ENCODE results near the gene GABBR2. TPM values are rescaled to one million over a fixed set of nuclear protein-coding genes. Genes with fewer than 3 reads are reported as not detected.

GABBR2 gene
- total RNA-seq, 2 experiments from 2014 or later, result not detected

DNA sequence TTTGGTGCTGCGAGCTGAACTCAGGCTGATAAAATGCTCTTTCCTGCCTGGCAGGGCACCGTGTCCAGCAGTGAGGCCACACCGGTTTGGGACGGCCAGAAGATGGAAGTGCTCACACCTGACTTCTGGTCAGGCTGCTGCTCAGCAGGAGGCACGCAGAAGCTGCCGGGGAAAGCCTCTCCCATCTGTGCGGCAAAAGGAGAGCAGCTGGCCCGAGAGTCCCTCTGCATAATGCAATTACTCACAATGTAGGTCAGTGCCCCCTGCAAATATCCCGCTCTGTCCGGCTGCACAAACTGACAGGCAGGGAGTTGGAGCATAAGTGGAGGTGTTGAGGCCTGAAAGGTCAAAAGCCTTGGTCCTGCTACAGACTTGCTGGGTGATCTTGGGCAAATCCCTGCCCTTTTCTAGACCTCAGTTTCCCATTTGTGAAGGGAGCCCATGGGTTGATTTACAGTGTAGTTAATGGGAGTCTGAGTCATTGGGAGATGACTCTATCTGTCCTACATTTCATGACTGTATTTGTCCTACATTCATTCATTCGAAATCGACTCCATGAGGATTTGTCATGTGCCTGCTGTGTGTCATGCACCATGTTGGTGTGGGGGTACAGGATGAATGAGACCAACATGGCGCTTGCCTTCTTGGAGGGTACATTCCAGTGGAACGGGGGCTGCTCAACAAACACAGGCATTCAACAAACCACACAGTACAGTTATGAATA is 391.4 kb downstream of the GABBR2 start:
- intact Hi-C loops (cut with micrococcal nuclease; ENCODE audit: unreplicated experiment), result loop anchor here (5.0 to 10.0 kb wide), 2 partner anchors 45 to 398 kb away; no protein-coding TSS in a partner anchor
- Histone ChIP-seq H3K4me1 (ENCODE audit: insufficient read depth, low read length, poor library complexity, severe bottlenecking) (no peaks in the 10 kb centered on the region), H3K9me3 (ENCODE audit: low read length) (no peaks in the 10 kb centered on the region), H3K4me3 (ENCODE audit: low read depth, low read length, poor library complexity, severe bottlenecking) (no peak overlapping the region), H3K9me2 (ENCODE audit: insufficient read depth, low read length) (no peaks in the 10 kb centered on the region), H3K79me2 (ENCODE audit: insufficient read depth, low read depth, low read length) (no peaks in the 10 kb centered on the region), H3K27ac (ENCODE audit: low read depth, low read length, poor library complexity, severe bottlenecking) (no peak overlapping the region), H3K4me2 (ENCODE audit: low read length) (no peak overlapping the region), H4K20me1 (ENCODE audit: insufficient read depth, low read length) (no peaks in the 10 kb centered on the region), H2AFZ (ENCODE audit: low read length) (no peak overlapping the region), H3K36me3 (ENCODE audit: insufficient read depth, low read length) (no peaks in the 10 kb centered on the region)
- no TSS peak for BruUV-seq (replicated peaks)
- TF ChIP-seq CTCF (conservative IDR thresholded peaks at IDR 0.05; ENCODE audit: low read length) (no peak), EZH2phosphoT487 (IDR thresholded peaks at IDR 0.05; ENCODE audit: borderline replicate concordance, low read depth, low read length) (no peak)
- POLR2A ChIA-PET, result interaction anchor here (0.7 kb wide), 1 partner anchor 458 kb away, joined by 3 read pairs; no protein-coding TSS in a partner anchor
- no peak for DNase-seq (ENCODE audit: low spot score)
- CTCF ChIA-PET (ENCODE audit: unreplicated experiment), result interaction anchor here (0.6 kb wide), 1 partner anchor 10 kb away, joined by 3 read pairs; no protein-coding TSS in a partner anchor

GRCh38 chr9:98316445-98317133 is 392.1 kb downstream of the GABBR2 start:
- DNase-seq (ENCODE audit: low spot score), result no peak
- no peak overlapping the region for H3K4me2 ChIP-seq (ENCODE audit: low read length)
- BruUV-seq (replicated peaks), result no TSS peak
- no peaks in the 10 kb centered on the region for H3K9me3 ChIP-seq (ENCODE audit: low read length)
- H3K4me1 ChIP-seq (ENCODE audit: insufficient read depth, low read length, poor library complexity, severe bottlenecking), result no peaks in the 10 kb centered on the region
- no peaks in the 10 kb centered on the region for H3K36me3 ChIP-seq (ENCODE audit: insufficient read depth, low read length)
- H3K4me3 ChIP-seq (ENCODE audit: low read depth, low read length, poor library complexity, severe bottlenecking), result no peak overlapping the region
- intact Hi-C loops (cut with micrococcal nuclease; ENCODE audit: unreplicated experiment), result loop anchor here (5.0 to 10.0 kb wide), 2 partner anchors 46 to 398 kb away; no protein-coding TSS in a partner anchor
- H3K27ac ChIP-seq (ENCODE audit: low read depth, low read length, poor library complexity, severe bottlenecking), result no peak overlapping the region
- no peaks in the 10 kb centered on the region for H4K20me1 ChIP-seq (ENCODE audit: insufficient read depth, low read length)
- no peaks in the 10 kb centered on the region for H3K9me2 ChIP-seq (ENCODE audit: insufficient read depth, low read length)
- TF ChIP-seq CTCF (conservative IDR thresholded peaks at IDR 0.05; ENCODE audit: low read length) (no peak), EZH2phosphoT487 (IDR thresholded peaks at IDR 0.05; ENCODE audit: borderline replicate concordance, low read depth, low read length) (no peak)
- ChIA-PET POLR2A (interaction anchor here (0.7 kb wide), 1 partner anchor 459 kb away, joined by 3 read pairs; no protein-coding TSS in a partner anchor), CTCF (ENCODE audit: unreplicated experiment) (interaction anchor here (0.6 kb wide), 1 partner anchor 10 kb away, joined by 3 read pairs; no protein-coding TSS in a partner anchor)
- no peak overlapping the region for H2AFZ ChIP-seq (ENCODE audit: low read length)
- H3K79me2 ChIP-seq (ENCODE audit: insufficient read depth, low read depth, low read length), result no peaks in the 10 kb centered on the region
